T-helper 2 cell treated with Interferon-gamma antibody and Interleukin-4, amounts not matched to agents 5 μg/mL and 100 μg/mL, for 36 hours (primary cell): ENCODE measurements around the gene EMP3.
A peak's percentile ranks its signal among the peaks of the same experiment; 100 is the strongest.
"Not testable (repeated sequence)": the region's sequence is repeated elsewhere in the genome, so short reads cannot be mapped to it uniquely, and the experiment has no call there.

Experiments used
- DNase-seq: peaks from one replicate; pipeline ENCODE4 v3.0.0; 2021; ENCODE audit warnings: low spot score
- H3K27ac Mint-ChIP-seq: one replicate; pipeline ENCODE4 v1.8.0; 2021; ENCODE audit warnings: mild to moderate bottlenecking, mixed read lengths
- H3K27me3 Mint-ChIP-seq: one replicate; pipeline ENCODE4 v1.8.0; 2021; ENCODE audit warnings: low read depth, mixed read lengths
- H3K36me3 Mint-ChIP-seq: one replicate; pipeline ENCODE4 v1.8.0; 2021; ENCODE audit warnings: low read depth, mixed read lengths
- H3K4me1 Mint-ChIP-seq: one replicate; pipeline ENCODE4 v1.8.0; 2021; ENCODE audit warnings: low read depth, mixed read lengths
- H3K4me3 Mint-ChIP-seq: one replicate; pipeline ENCODE4 v1.8.0; 2022; ENCODE audit warnings: mild to moderate bottlenecking, moderate library complexity, mixed read lengths
- H3K9me3 Mint-ChIP-seq: one replicate; pipeline ENCODE4 v1.8.0; 2021; ENCODE audit warnings: mixed read lengths

Gene EMP3

GRCh38 chr19:48325265-48325910, at the start of gene EMP3:
EMP3 (plus strand) TSS chr19:48325552; CDS start chr19:48326845, 1,293 bp downstream.
- Mint-ChIP-seq H3K27ac (peak within 1 kb of the TSS; percentile 95), H3K4me1 (peaks cover 62% of the 10 kb centered on the region), H3K27me3 (no peaks in the 10 kb centered on the region), H3K9me3 (peaks cover 3% of the 10 kb centered on the region), H3K36me3 (peaks cover 53% of the 10 kb centered on the region), H3K4me3 (peak within 1 kb of the TSS; percentile 84)
- DNase-seq: peak; percentile 84

- Mint-ChIP-seq H3K36me3 (no peaks in the 10 kb centered on the region), H3K4me1 (no peaks in the 10 kb centered on the region)
- no peak for DNase-seq
Measured at GRCh38 chr19:48279747-48280146, 45.6 kb upstream of the EMP3 start.

GRCh38 chr19:48283908-48284307, 41.4 kb upstream of the EMP3 start:
- Mint-ChIP-seq H3K4me3 (no peak overlapping the region), H3K9me3 (peaks cover 9% of the 10 kb centered on the region), H3K27ac (no peak overlapping the region), H3K36me3 (no peaks in the 10 kb centered on the region), H3K27me3 (no peaks in the 10 kb centered on the region), H3K4me1 (no peaks in the 10 kb centered on the region)
- no peak for DNase-seq

More at GRCh38 chr19:48279747-48280146, 45.6 kb upstream of the EMP3 start:
- Mint-ChIP-seq H3K9me3 (peaks cover 6% of the 10 kb centered on the region), H3K4me3 (no peak overlapping the region), H3K27ac (no peak overlapping the region), H3K27me3 (no peaks in the 10 kb centered on the region)

- no peaks in the 10 kb centered on the region for H3K36me3 Mint-ChIP-seq
- no peaks in the 10 kb centered on the region for H3K4me1 Mint-ChIP-seq
- no peak overlapping the region for H3K4me3 Mint-ChIP-seq
- peaks cover 9% of the 10 kb centered on the region for H3K9me3 Mint-ChIP-seq
- DNase-seq: no peak
- H3K27ac Mint-ChIP-seq: no peak overlapping the region
- H3K27me3 Mint-ChIP-seq: no peaks in the 10 kb centered on the region
Measured at GRCh38 chr19:48284896-48285295, 40.5 kb upstream of the EMP3 start.

DNA sequence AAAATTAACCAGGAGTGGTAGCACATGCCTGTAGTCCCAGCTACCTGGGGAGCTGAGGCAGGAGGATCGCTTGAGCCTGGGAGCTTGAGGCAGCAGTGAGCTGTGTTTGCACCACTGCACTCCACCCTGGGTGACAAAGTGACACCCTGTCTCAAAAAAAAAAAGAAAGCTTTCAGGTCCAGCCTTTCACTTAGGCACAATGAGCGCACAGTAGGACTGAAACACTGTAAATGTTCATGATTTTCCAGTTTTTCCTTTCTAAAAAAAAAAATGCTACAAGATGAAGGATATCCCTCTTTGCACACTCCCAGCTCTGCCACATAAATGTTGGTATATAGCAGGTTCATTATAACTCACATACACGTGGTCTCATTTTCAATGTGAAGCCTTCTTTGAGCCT, 37.6 kb upstream of the EMP3 start:
- no peak overlapping the region for H3K4me3 Mint-ChIP-seq
- DNase-seq: no peak

DNA sequence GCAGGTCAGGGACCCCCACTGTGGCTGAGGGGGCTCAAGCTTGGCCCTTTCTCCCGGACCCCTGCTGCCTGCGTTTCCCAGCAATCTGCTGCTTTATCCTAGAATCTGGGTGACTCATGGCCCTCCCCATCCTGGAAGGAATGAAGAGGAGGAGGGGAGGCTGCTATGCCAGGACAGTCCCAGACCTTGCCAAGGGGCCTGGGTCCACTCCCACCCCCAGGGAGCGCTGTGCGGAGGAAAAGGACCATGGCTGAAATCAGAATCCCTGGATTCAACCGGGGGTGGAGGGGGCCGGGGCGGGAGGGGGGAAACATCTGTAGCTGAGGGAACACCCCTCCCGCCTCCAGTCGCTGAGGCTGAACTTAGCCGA, 35.0 kb upstream of the EMP3 start:
- DNase-seq: no peak
- Mint-ChIP-seq H3K9me3 (no peaks in the 10 kb centered on the region), H3K27ac (no peak overlapping the region), H3K27me3 (no peaks in the 10 kb centered on the region), H3K36me3 (no peaks in the 10 kb centered on the region), H3K4me1 (peaks cover 6% of the 10 kb centered on the region), H3K4me3 (no peak overlapping the region)

More for the DNA sequence above, 37.6 kb upstream of the EMP3 start:
- Mint-ChIP-seq H3K27ac (no peak overlapping the region), H3K36me3 (no peaks in the 10 kb centered on the region), H3K4me1 (peaks cover 6% of the 10 kb centered on the region), H3K9me3 (peaks cover 9% of the 10 kb centered on the region), H3K27me3 (no peaks in the 10 kb centered on the region)

DNA sequence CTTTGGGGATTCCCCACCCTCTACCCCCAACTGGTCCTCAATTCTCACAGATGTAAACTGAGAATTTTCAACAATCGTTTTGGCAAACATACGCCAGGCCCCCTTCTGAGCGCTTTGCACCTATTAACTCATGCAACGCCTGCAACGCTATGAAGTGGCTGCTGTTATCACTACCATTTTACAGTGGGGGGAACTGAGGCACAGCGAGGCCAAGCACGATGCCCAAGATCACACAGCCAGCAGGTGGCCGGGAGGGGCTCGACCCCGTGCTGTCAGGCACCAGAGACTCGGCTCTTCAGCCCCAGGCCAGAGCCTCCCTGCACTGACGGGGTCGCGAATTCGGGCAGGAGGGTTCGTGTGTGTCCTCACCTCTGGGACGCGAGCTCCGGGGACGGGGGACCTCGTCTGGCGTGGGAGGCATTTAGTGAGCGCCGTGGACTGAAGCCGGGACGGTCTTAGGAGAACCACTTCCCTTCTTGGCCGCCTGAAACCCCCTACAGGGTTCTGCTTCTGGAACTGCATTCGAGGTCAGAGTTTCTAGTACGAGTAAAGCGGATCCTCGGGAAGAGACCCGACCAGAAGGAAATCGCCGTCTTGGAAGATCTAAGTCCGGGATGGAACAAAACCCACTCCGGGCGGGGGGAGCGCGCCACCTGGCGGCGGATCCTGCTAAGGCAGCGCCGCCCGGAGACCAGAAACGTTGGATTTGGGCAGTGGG, 34.4 kb upstream of the EMP3 start:
- Mint-ChIP-seq H3K27me3 (no peaks in the 10 kb centered on the region), H3K27ac (no peak overlapping the region), H3K36me3 (no peaks in the 10 kb centered on the region), H3K4me1 (peaks cover 6% of the 10 kb centered on the region), H3K9me3 (no peaks in the 10 kb centered on the region), H3K4me3 (peak overlapping the region; percentile 84)
- peak; percentile 58 for DNase-seq

- H3K4me3 Mint-ChIP-seq: peak overlapping the region; percentile 84
- not testable (repeated sequence) for DNase-seq, H3K27me3 Mint-ChIP-seq, H3K9me3 Mint-ChIP-seq, H3K36me3 Mint-ChIP-seq, H3K4me1 Mint-ChIP-seq, H3K27ac Mint-ChIP-seq
Measured at GRCh38 chr19:48291489-48291815, 33.9 kb upstream of the EMP3 start.

DNA sequence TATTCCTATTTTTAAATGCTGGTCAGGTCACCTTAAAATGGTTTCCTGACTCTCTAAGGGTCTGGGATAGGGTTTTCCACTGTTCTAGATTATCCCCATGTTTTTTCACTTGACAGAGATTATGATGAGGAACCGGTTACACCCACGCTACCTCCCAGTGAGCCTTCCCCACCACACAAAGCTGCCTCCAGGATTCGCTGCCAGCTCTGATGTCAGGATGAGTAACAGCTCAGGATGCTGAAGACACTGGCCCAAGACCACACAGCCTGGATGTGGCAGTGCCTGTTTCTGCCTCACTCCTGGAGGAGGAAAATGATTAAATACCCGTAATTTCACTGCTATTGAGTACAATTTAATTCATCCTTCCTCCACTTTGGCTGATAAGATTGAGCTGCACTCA, 32.6 kb upstream of the EMP3 start:
- Mint-ChIP-seq H3K4me1 (peaks cover 6% of the 10 kb centered on the region), H3K4me3 (no peak overlapping the region), H3K27me3 (no peaks in the 10 kb centered on the region), H3K27ac (peak overlapping the region; percentile 5), H3K9me3 (no peaks in the 10 kb centered on the region), H3K36me3 (no peaks in the 10 kb centered on the region)
- DNase-seq: no peak

- H3K36me3 Mint-ChIP-seq: no peaks in the 10 kb centered on the region
- no peaks in the 10 kb centered on the region for H3K27me3 Mint-ChIP-seq
- peaks cover 6% of the 10 kb centered on the region for H3K4me1 Mint-ChIP-seq
- no peak overlapping the region for H3K4me3 Mint-ChIP-seq
- H3K9me3 Mint-ChIP-seq: no peaks in the 10 kb centered on the region
- no peak overlapping the region for H3K27ac Mint-ChIP-seq
- no peak for DNase-seq
Measured at GRCh38 chr19:48295458-48295857, 29.9 kb upstream of the EMP3 start.

- Mint-ChIP-seq H3K27ac (no peak overlapping the region), H3K27me3 (no peaks in the 10 kb centered on the region), H3K9me3 (no peaks in the 10 kb centered on the region), H3K36me3 (no peaks in the 10 kb centered on the region), H3K4me3 (no peak overlapping the region), H3K4me1 (no peaks in the 10 kb centered on the region)
- DNase-seq: no peak
Measured at GRCh38 chr19:48296963-48297734, 28.2 kb upstream of the EMP3 start.

GRCh38 chr19:48297975-48298374, 27.4 kb upstream of the EMP3 start:
- Mint-ChIP-seq H3K36me3 (no peaks in the 10 kb centered on the region), H3K9me3 (no peaks in the 10 kb centered on the region), H3K4me1 (no peaks in the 10 kb centered on the region), H3K4me3 (no peak overlapping the region), H3K27ac (no peak overlapping the region), H3K27me3 (no peaks in the 10 kb centered on the region)
- DNase-seq: no peak

DNA sequence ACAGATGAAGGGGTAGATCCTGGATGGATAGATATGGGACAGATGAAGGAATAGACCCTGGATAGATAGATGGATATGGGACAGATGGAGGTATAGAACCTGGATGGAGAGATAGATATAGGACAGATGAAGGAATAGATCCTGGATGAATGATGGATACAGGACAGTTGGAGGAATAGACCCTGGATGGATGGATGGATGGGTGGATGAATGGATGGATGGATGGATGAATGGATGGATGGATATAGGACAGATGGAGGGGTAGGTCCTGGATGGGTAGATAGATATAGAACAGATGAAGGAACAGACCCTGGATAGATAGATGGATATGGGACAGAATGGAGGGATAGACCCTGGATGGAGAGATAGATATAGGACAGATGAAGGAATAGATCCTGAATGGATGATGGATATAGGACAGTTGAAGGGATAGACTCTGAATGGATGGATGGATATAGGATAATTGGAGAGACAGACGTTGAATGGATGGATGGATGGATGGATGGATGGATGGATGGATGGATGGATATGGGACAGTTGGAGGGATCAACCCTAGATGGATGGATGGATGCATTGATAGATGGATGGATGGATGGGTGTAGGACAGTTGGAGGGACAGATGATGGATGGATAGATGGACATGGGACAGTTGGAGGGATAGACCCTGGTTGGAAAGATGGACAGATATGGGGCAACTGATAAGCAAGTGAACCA, 23.3 kb upstream of the EMP3 start:
- Mint-ChIP-seq H3K9me3 (no peaks in the 10 kb centered on the region), H3K27me3 (peaks cover 3% of the 10 kb centered on the region), H3K4me1 (no peaks in the 10 kb centered on the region), H3K27ac (no peak overlapping the region), H3K4me3 (no peak overlapping the region), H3K36me3 (no peaks in the 10 kb centered on the region)
- no peak for DNase-seq

- H3K36me3 Mint-ChIP-seq: no peaks in the 10 kb centered on the region
- no peak overlapping the region for H3K27ac Mint-ChIP-seq
- H3K4me3 Mint-ChIP-seq: no peak overlapping the region
- H3K4me1 Mint-ChIP-seq: no peaks in the 10 kb centered on the region
- H3K27me3 Mint-ChIP-seq: peaks cover 3% of the 10 kb centered on the region
- H3K9me3 Mint-ChIP-seq: no peaks in the 10 kb centered on the region
- DNase-seq: no peak
Measured at GRCh38 chr19:48302600-48302959, 22.8 kb upstream of the EMP3 start.
